A673 (cell line): ENCODE data around the gene INPP5F. TPM values are rescaled to one million over a fixed set of nuclear protein-coding genes. Genes with fewer than 3 reads are reported as not detected.
A peak's percentile ranks its signal among the peaks of the same experiment; 100 is the strongest.

Source experiments
- BruUV-seq: library from RNA; stranded (reverse); fragments of 400-500 nt; replicated peaks from 2 replicates; lab custom pipeline; 2021; lab: Mats Ljungman, UMichigan
- CTCF ChIA-PET: fragments of 300-600 bp; sonication (Branson Sonifier 250); formaldehyde crosslinking; loops from one replicate; lab custom pipeline; 2022; ENCODE audit warnings: antibody characterized with exemption; lab: Charles Lee
- POLR2A ChIA-PET: fragments of 300-600 bp; sonication (Branson Sonifier 250); formaldehyde crosslinking; loops from one replicate; lab custom pipeline; 2022; ENCODE audit warnings: antibody characterized with exemption; ENCODE audit not compliant: low non-redundant PET; lab: Charles Lee
- DNase-seq: peaks from one replicate; pipeline ENCODE4 v3.0.0-alpha.2; 2015; ENCODE audit warnings: low spot score
- H3K27ac ChIP-seq: fragments of 200-600 bp; sonication (generic); 2 replicates; pipeline ENCODE4 v1.5.1; 2016; ENCODE audit warnings: mixed run types, low read depth, mild to moderate bottlenecking, mixed read lengths, antibody characterized with exemption, low read length; ENCODE audit not compliant: poor library complexity, severe bottlenecking
- H3K27me3 ChIP-seq: fragments of 200-600 bp; sonication (generic); replicated peaks from 2 replicates; pipeline ENCODE4 v1.6.1; 2017; ENCODE audit warnings: mixed run types, low read depth, mild to moderate bottlenecking, mixed read lengths, antibody characterized with exemption, low read length; ENCODE audit not compliant: insufficient read depth, poor library complexity
- H3K36me3 ChIP-seq: fragments of 200-600 bp; sonication (generic); 2 replicates; pipeline ENCODE4 v1.6.1; 2016; ENCODE audit warnings: mixed run types, mild to moderate bottlenecking, mixed read lengths, antibody characterized with exemption, low read length; ENCODE audit not compliant: insufficient read depth, poor library complexity, severe bottlenecking
- H3K4me1 ChIP-seq: fragments of 200-600 bp; sonication (generic); 2 replicates; pipeline ENCODE4 v1.6.1; 2017; ENCODE audit warnings: mixed run types, mild to moderate bottlenecking, mixed read lengths, antibody characterized with exemption, low read length; ENCODE audit not compliant: insufficient read depth, poor library complexity, severe bottlenecking
- H3K4me3 ChIP-seq: fragments of 200-600 bp; sonication (generic); 2 replicates; pipeline ENCODE4 v1.5.1; 2016; ENCODE audit warnings: low read depth, mixed run types, mild to moderate bottlenecking, mixed read lengths, low read length; ENCODE audit not compliant: poor library complexity, severe bottlenecking
- H3K9me3 ChIP-seq: fragments of 200-600 bp; sonication (generic); 2 replicates; pipeline ENCODE4 v1.6.1; 2016; ENCODE audit warnings: mixed run types, low read depth, mild to moderate bottlenecking, mixed read lengths, antibody characterized with exemption, low read length; ENCODE audit not compliant: poor library complexity, severe bottlenecking
- CTCF ChIP-seq: fragments of 300-800, 200-600 bp; sonication (generic); conservative IDR thresholded peaks from 2 replicates; pipeline ENCODE4 v1.5.1; 2017; ENCODE audit warnings: low read depth, mild to moderate bottlenecking, antibody characterized with exemption, low read length, moderate library complexity, mixed read lengths
- EZH2 ChIP-seq: fragments of 200-600 bp; sonication (generic); IDR thresholded peaks from 2 replicates; pipeline ENCODE4 v1.6.1; 2017; ENCODE audit warnings: borderline replicate concordance, low read depth, mild to moderate bottlenecking, mixed read lengths, antibody characterized with exemption, low read length; ENCODE audit not compliant: poor library complexity, severe bottlenecking
- intact Hi-C: fragments of 100-400 bp; cut with micrococcal nuclease; formaldehyde crosslinking; loops from one replicate; pipeline ENCODE4 v1.10.0; 2022; ENCODE audit not compliant: unreplicated experiment
- total RNA-seq: library from RNA; stranded (reverse); gene quantifications from 2 replicates; pipeline ENCODE4 v1.2.3, GENCODE V29; 2021

Gene INPP5F
- total RNA-seq, 1 experiment from 2014 or later = 22.0 TPM

- DNase-seq = no peak
- peaks cover 39% of the 10 kb centered on the region for H3K4me1 ChIP-seq
- no TSS peak for BruUV-seq
- no peak overlapping the region for H3K4me3 ChIP-seq
- H3K27ac ChIP-seq = no peak overlapping the region
- ChIA-PET CTCF (no interaction called here), POLR2A (no interaction called here)
- H3K36me3 ChIP-seq = no peaks in the 10 kb centered on the region
- no peaks in the 10 kb centered on the region for H3K27me3 ChIP-seq
- TF ChIP-seq EZH2 = no peak
- TF ChIP-seq CTCF = no peak
- intact Hi-C loops = no loop called here
- H3K9me3 ChIP-seq = no peaks in the 10 kb centered on the region
Measured at GRCh38 chr10:119780879-119781480, 55.1 kb downstream of the INPP5F start.

GRCh38 chr10:119781498-119781897, 55.6 kb downstream of the INPP5F start:
- ChIA-PET POLR2A (no interaction called here), CTCF (no interaction called here)
- Histone ChIP-seq H3K27ac (no peak overlapping the region), H3K36me3 (no peaks in the 10 kb centered on the region), H3K9me3 (no peaks in the 10 kb centered on the region), H3K4me3 (no peak overlapping the region), H3K4me1 (peaks cover 44% of the 10 kb centered on the region), H3K27me3 (no peaks in the 10 kb centered on the region)
- no TSS peak for BruUV-seq
- intact Hi-C loops = no loop called here
- peak; percentile 26 for DNase-seq
- TF ChIP-seq EZH2 (no peak), CTCF (no peak)

DNA sequence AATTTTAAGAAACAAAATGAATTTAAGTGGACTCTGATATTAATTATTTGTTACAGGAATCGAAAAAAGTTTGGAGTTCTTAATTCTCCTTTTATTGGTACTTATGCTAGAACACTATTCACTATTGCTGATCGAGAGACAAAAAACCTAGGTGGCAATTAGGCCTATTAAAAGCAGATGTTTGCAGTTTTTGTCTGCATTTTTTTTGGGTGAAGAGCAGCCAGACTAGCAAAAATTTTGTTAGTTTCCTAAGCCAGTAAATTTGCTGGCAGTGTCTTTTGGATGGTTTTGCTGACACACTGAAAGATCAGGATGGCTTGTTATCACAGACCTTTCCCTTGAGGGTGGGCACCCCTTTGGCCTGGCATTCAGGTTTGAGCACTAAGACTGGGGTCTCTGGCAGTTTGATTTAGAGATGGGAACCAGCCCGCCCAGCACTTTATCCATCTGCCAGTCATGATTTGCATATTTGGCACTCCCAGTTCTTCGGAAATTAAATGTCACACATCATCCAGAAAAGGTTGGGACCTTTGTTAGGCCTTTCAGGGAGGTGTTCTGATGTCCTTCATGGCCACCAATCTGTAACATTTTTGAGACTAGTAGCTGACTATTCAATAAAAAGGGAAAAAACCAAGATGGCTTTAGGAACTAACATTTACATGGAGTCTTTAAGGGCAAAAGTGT, 57.3 kb downstream of the INPP5F start:
- Histone ChIP-seq H3K27ac (peak overlapping the region; percentile 35), H3K27me3 (no peaks in the 10 kb centered on the region), H3K9me3 (no peaks in the 10 kb centered on the region), H3K4me3 (no peak overlapping the region), H3K4me1 (peaks cover 50% of the 10 kb centered on the region), H3K36me3 (no peaks in the 10 kb centered on the region)
- ChIA-PET POLR2A (no interaction called here), CTCF (interaction anchor here (0.6 kb wide), 1 partner anchor 15 kb away, joined by 3 read pairs; no protein-coding TSS in a partner anchor)
- TF ChIP-seq EZH2 (no peak), CTCF (no peak)
- peak; percentile 26 for DNase-seq
- no TSS peak for BruUV-seq
- intact Hi-C loops = no loop called here
